Measurements from ENCODE around the gene COLEC12. TPM values are rescaled to one million over a fixed set of nuclear protein-coding genes. Genes with fewer than 3 reads are reported as not detected.
A peak's percentile ranks its signal among the peaks of the same experiment; 100 is the strongest.

The COLEC12 gene
- total and polyA plus RNA-seq, 2 donors (not counting 3 experiments of a cell fraction or from before 2014, with no cell fraction given) = 8.0 to 17.1 TPM

DNA sequence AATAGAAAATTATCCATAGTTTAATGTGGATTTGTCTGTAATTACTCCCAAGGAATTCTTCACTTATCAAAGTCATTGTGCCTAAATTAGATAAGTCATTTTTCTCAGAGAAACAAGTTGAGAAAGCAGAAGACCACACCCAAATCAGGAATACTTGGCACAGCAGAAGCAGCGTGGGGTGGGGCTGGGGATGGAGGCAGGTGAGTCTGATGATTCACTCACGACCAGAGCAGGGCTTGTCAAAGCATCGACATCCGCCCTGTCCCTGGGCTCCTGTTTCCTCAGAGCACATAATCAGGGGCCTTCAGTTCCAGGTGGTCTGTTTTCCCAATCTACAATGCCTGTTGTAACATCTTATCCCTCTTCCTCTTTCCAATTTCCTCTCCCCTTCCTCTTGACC is 31.5 kb upstream of the COLEC12 start:
- no peaks in the 10 kb centered on the region for H3K27me3 ChIP-seq (ENCODE audit: control insufficient read depth in 2 of 2, insufficient read depth in 2 of 2, low read length in 2 of 2)
- no peak overlapping the region for H3K27ac ChIP-seq (ENCODE audit: insufficient read depth, low read depth, low read length)
- H3K9me1 ChIP-seq (replicated peaks; ENCODE audit: control insufficient read depth, extremely low read depth, insufficient read depth, low read length) = no peaks in the 10 kb centered on the region
- dilution Hi-C loops (cut with MboI; ENCODE audit: extremely low pct_ligation_motif_present, low sequenced_read_pairs) (no loop called here), intact Hi-C loops (cut with micrococcal nuclease) (no loop called here)
- H3K9ac ChIP-seq (replicated peaks; ENCODE audit: extremely low read depth, insufficient read depth, low read length) = no peak overlapping the region
- no peak overlapping the region for H3K4me3 ChIP-seq (replicated peaks in 1 of 3; ENCODE audit: insufficient read depth in 1 of 3, low read depth in 1 of 3, low read length in 3 of 3)
- no peaks in the 10 kb centered on the region for H3K79me2 ChIP-seq (ENCODE audit: control insufficient read depth, insufficient read depth, low read length)
- TF ChIP-seq GATA2 (IDR thresholded peaks at IDR 0.05; ENCODE audit: insufficient read depth, insufficient read length, low read depth, low read length) (no peak), POLR2A (IDR thresholded peaks at IDR 0.05; ENCODE audit: low read depth, low read length) (no peak), POLR2AphosphoS5 (IDR thresholded peaks at IDR 0.05; ENCODE audit: insufficient read depth, low read depth, low read length) (no peak)
- TF ChIP-seq, protein P1, sequence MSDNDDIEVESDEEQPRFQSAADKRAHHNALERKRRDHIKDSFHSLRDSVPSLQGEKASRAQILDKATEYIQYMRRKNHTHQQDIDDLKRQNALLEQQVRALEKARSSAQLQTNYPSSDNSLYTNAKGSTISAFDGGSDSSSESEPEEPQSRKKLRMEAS (IDR thresholded peaks at IDR 0.05; ENCODE audit: insufficient read depth, insufficient read length) = no peak
- H3K4me2 ChIP-seq (ENCODE audit: insufficient read depth, low read length) = no peak overlapping the region
- DNase-seq (ENCODE audit: low read depth, low spot score) (no peak), FAIRE-seq (no peak)
- CTCF ChIA-PET = no interaction called here
- H2AFZ ChIP-seq (ENCODE audit: low read depth, low read length) = no peak overlapping the region
- no peaks in the 10 kb centered on the region for H3K36me3 ChIP-seq (ENCODE audit: control insufficient read depth in 2 of 2, extremely low read depth in 1 of 2, insufficient read depth in 2 of 2, low read length in 2 of 2)
- no peaks in the 10 kb centered on the region for H4K20me1 ChIP-seq (replicated peaks; ENCODE audit: control insufficient read depth, extremely low read depth, insufficient read depth, low read length)
- POLR2A ChIA-PET = no interaction called here
- no peaks in the 10 kb centered on the region for H3K9me3 ChIP-seq (replicated peaks; ENCODE audit: control insufficient read depth, insufficient read depth, low read length)
- H3K4me1 ChIP-seq (ENCODE audit: control insufficient read depth, extremely low read depth, insufficient read depth, low read length) = peaks cover 10% of the 10 kb centered on the region
- BruUV-seq (replicated peaks) = no TSS peak

DNA sequence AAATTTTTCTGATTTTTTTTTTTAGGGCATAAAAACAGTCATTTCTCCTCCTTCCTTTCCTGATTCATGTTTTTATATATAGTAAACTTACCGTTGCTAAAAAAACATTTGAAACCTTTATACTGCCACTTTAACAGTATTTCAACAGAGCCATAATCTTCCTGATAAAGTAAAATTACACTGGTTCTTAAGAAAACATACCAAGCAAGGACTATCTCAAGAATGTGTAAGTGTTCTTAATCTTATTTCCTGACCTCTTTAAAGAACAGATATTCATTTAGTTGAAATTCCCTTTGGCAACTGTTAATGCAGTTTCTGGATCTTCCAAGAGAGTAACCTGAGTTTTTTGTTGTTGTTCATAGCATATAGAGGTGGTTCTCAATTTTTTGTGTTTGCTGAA is 26.6 kb upstream of the COLEC12 start:
- H3K27me3 ChIP-seq (ENCODE audit: control insufficient read depth in 2 of 2, insufficient read depth in 2 of 2, low read length in 2 of 2) = no peaks in the 10 kb centered on the region
- H3K9ac ChIP-seq (replicated peaks; ENCODE audit: extremely low read depth, insufficient read depth, low read length) = no peak overlapping the region
- no peaks in the 10 kb centered on the region for H3K9me3 ChIP-seq (replicated peaks; ENCODE audit: control insufficient read depth, insufficient read depth, low read length)
- peak overlapping the region; percentile 12 for H3K27ac ChIP-seq (ENCODE audit: insufficient read depth, low read depth, low read length)
- POLR2A ChIA-PET = no interaction called here
- no peaks in the 10 kb centered on the region for H3K79me2 ChIP-seq (ENCODE audit: control insufficient read depth, insufficient read depth, low read length)
- H3K4me2 ChIP-seq (ENCODE audit: insufficient read depth, low read length) = peak overlapping the region; percentile 52
- H3K4me3 ChIP-seq (replicated peaks in 1 of 3; ENCODE audit: insufficient read depth in 1 of 3, low read depth in 1 of 3, low read length in 3 of 3) = no peak overlapping the region
- H3K4me1 ChIP-seq (ENCODE audit: control insufficient read depth, extremely low read depth, insufficient read depth, low read length) = peaks cover 37% of the 10 kb centered on the region
- intact Hi-C loops (cut with micrococcal nuclease) (loop anchor here (5.0 kb wide), 3 partner anchors 70 to 305 kb away; partner anchors contain the start of gene CLUL1), dilution Hi-C loops (cut with MboI; ENCODE audit: extremely low pct_ligation_motif_present, low sequenced_read_pairs) (no loop called here)
- CTCF ChIA-PET = no interaction called here
- no peaks in the 10 kb centered on the region for H4K20me1 ChIP-seq (replicated peaks; ENCODE audit: control insufficient read depth, extremely low read depth, insufficient read depth, low read length)
- TF ChIP-seq GATA2 (IDR thresholded peaks at IDR 0.05; ENCODE audit: insufficient read depth, insufficient read length, low read depth, low read length) = peak; percentile 18
- TF ChIP-seq POLR2A (IDR thresholded peaks at IDR 0.05; ENCODE audit: low read depth, low read length) = no peak
- TF ChIP-seq EZH2 (IDR thresholded peaks at IDR 0.05; ENCODE audit: borderline replicate concordance, low read depth, low read length, severe bottlenecking) = no peak
- TF ChIP-seq FOS (IDR thresholded peaks at IDR 0.05; ENCODE audit: borderline replicate concordance, insufficient read depth, low read length) = no peak
- no peaks in the 10 kb centered on the region for H3K36me3 ChIP-seq (ENCODE audit: control insufficient read depth in 2 of 2, extremely low read depth in 1 of 2, insufficient read depth in 2 of 2, low read length in 2 of 2)
- FAIRE-seq (no peak), DNase-seq (ENCODE audit: low read depth, low spot score) (peak; percentile 50)
- H3K9me1 ChIP-seq (replicated peaks; ENCODE audit: control insufficient read depth, extremely low read depth, insufficient read depth, low read length) = no peaks in the 10 kb centered on the region
- no TSS peak for BruUV-seq (replicated peaks)
- H2AFZ ChIP-seq (ENCODE audit: low read depth, low read length) = no peak overlapping the region
